ENCODE results near the gene DENND1A.
"Not testable (repeated sequence)": the region's sequence is repeated elsewhere in the genome, so short reads cannot be mapped to it uniquely, and the experiment has no call there.

DENND1A gene

DNA sequence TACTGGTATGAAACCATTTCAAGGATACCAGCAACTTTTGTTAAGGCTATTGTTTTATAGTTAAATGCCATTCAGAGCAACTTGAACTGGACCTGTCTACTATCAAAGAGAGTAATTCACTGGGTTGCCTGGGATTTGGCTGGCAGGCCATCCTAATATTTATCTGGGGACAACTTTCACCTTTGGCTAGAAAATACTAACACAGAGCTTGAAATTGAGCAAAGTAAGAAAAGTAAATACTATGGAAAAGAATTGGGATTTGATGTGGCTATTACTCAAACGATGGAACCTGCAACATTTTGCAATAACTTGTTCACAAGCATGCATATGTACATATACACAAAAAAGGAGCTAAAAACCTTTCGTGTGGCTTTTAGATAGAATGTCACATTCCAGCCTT is 191.3 kb downstream of the DENND1A start:
- no peak for DNase-seq (ENCODE audit: low spot score)
- in situ Hi-C loops (cut with MboI; ENCODE audit: low sequenced_read_pairs, unreplicated experiment): no loop called here
- TF ChIP-seq, protein P1, sequence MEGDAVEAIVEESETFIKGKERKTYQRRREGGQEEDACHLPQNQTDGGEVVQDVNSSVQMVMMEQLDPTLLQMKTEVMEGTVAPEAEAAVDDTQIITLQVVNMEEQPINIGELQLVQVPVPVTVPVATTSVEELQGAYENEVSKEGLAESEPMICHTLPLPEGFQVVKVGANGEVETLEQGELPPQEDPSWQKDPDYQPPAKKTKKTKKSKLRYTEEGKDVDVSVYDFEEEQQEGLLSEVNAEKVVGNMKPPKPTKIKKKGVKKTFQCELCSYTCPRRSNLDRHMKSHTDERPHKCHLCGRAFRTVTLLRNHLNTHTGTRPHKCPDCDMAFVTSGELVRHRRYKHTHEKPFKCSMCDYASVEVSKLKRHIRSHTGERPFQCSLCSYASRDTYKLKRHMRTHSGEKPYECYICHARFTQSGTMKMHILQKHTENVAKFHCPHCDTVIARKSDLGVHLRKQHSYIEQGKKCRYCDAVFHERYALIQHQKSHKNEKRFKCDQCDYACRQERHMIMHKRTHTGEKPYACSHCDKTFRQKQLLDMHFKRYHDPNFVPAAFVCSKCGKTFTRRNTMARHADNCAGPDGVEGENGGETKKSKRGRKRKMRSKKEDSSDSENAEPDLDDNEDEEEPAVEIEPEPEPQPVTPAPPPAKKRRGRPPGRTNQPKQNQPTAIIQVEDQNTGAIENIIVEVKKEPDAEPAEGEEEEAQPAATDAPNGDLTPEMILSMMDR (IDR thresholded peaks at IDR 0.05; ENCODE audit: borderline replicate concordance, control extremely low read depth, extremely low read depth, insufficient read depth, missing control alignments): no peak

DNA sequence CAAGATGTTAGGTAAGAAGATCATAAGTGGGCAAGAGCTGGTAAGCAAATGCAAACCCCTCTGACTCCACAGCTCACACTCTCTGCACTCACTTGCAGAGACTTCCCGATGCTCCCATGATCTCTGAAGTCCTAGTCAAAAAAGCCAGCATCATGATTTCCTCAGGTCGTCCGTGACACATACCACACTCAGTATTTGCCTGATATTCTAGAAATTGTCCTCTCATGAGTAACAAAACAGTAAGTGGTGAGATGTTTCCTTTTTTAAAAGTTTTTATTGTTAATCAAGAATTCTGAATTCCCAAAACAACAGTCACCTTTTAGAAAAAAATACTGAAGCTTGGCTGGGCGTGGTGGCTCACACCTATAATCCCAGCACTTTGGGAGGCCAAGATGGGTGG is 194.6 kb downstream of the DENND1A start:
- DNase-seq (ENCODE audit: low spot score): no peak
- in situ Hi-C loops (cut with MboI; ENCODE audit: low sequenced_read_pairs, unreplicated experiment): no loop called here
- TF ChIP-seq, protein P1 (IDR thresholded peaks at IDR 0.05; ENCODE audit: borderline replicate concordance, control extremely low read depth, extremely low read depth, insufficient read depth, missing control alignments): no peak

DNA sequence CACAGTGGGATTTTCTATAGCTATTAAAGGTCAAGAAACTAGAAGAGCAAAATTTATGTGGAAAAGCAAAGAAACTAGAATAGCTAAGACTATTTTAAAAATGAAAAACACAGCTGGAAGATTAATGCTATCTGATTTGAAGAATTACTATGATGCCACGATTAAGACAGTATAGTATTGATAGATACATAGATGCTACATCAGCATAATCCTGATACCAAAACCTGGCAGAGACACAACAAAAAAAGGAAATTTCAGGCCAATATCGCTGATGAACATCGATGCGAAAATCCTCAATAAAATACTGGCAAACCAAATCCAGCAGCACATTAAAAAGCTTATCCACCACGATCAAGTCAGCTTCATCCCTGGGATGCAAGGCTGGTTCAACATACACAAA is 201.4 kb downstream of the DENND1A start:
- in situ Hi-C loops (cut with MboI; ENCODE audit: low sequenced_read_pairs, unreplicated experiment): not testable (repeated sequence)

DNA sequence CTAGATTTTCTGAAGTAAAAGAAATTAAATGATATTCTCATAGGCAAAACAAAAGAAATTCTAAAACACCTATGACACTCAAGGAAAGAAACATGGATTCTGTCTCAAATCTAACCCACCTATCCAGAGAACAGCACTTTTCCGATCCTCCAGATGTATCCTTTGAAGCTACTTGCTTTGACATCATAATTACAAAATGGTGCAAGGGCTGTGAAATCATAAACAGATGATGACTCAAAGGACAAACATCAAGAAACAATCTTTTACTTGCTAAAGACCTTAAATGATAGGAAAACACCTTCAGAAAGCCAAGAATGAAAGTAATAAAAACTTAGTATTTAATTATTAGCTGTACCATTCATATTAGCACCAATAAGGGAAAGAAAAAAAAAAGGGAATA is 202.6 kb downstream of the DENND1A start:
- no peak for DNase-seq (ENCODE audit: low spot score)
- TF ChIP-seq, protein P1 (IDR thresholded peaks at IDR 0.05; ENCODE audit: borderline replicate concordance, control extremely low read depth, extremely low read depth, insufficient read depth, missing control alignments): no peak
- in situ Hi-C loops (cut with MboI; ENCODE audit: low sequenced_read_pairs, unreplicated experiment): no loop called here

More for the DNA sequence above, 201.4 kb downstream of the DENND1A start:
- DNase-seq (ENCODE audit: low spot score): not testable (repeated sequence)

DNA sequence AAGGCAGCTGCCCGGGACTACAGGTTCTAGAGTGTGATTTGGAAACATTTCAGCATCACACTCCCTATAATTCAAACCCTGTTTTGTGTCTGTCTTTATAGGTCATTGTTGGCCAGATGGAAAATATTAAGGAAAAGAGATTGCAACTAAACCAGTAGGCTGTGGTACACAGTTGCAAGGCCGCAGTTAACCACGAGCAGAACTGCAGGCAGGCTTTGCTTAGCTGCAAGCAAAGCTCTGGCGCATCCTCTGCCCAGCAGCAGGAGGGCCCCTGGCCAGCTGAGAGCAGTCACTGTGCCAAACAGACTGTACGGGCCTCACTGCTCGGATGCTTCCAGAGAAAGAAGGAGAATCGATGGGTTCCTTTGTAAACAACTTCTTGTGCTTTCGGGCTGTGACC is 204.5 kb downstream of the DENND1A start:
- no peak for DNase-seq (ENCODE audit: low spot score)
- TF ChIP-seq, protein P1 (IDR thresholded peaks at IDR 0.05; ENCODE audit: borderline replicate concordance, control extremely low read depth, extremely low read depth, insufficient read depth, missing control alignments): no peak
- in situ Hi-C loops (cut with MboI; ENCODE audit: low sequenced_read_pairs, unreplicated experiment): no loop called here

DNA sequence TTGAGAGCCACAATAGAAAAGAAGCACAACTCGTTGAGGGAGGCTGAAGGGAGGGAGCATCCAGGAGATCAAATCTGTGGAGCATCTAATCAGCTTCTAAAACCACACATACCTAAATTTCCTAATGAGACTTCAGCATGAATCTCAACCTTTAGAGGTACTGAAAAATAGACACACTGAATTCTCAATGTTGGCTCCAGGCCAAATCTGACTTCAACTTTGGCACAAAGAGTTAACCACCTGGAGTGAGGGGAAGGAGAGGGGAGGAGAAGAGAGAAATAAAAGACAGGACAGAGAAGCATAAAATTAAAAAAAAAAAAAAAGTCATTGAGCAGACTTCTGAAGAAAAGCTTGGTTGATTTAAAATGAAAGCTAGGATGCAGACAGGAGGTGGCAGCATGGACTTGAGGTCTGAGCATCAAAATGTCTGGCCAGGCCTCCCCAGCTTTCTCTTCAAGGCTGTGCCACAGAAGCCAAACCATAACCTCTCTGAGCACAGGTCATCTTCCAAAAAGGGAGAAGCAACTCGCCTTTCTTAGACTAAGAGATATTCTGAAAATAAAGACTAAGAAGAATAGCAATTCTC is 205.6 kb downstream of the DENND1A start:
- TF ChIP-seq, protein P1 (IDR thresholded peaks at IDR 0.05; ENCODE audit: borderline replicate concordance, control extremely low read depth, extremely low read depth, insufficient read depth, missing control alignments): no peak
- in situ Hi-C loops (cut with MboI; ENCODE audit: low sequenced_read_pairs, unreplicated experiment): no loop called here
- DNase-seq (ENCODE audit: low spot score): no peak

DNA sequence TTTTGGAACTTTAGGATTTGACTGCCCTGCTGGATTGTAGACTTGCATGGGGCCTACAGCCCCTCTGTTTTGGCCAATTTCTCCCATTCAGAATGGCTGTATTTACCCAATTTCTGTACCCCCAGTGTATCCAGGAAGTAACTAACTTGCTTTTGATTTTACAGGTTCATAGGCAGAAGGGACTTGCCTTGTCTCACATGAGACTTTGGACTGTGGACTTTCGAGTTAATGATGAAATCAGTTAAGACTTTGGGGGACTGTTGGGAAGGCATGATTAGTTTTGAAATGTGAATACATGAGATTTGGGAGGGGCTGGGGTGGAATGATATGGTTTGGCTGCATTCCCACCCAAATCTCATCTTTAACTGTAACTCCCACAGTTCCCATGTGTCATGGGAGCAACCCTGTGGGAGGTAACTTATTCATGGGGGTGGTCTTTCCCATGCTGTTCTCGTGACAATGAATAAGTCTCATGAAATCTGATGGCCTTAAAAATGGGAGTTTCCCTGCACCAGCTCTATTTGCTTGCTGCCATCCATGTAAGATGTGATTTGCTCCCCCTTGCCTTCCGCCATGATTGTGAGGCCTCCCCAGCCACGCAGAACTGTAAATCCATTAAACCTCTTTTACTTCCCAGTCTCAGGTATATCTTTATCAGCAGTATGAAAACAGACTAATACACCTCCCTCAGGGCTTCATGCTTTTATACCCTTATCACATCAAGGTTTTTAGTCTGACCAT is 206.6 kb downstream of the DENND1A start:
- TF ChIP-seq, protein P1 (IDR thresholded peaks at IDR 0.05; ENCODE audit: borderline replicate concordance, control extremely low read depth, extremely low read depth, insufficient read depth, missing control alignments): no peak
- in situ Hi-C loops (cut with MboI; ENCODE audit: low sequenced_read_pairs, unreplicated experiment): no loop called here
- DNase-seq (ENCODE audit: low spot score): no peak
